GM21515 (cell line): Measurements from ENCODE around the gene HSD17B8.
A peak's percentile ranks its signal among the peaks of the same experiment; 100 is the strongest.

ENCODE experiments used
- ATAC-seq: cut with Tn5 transposase; IDR thresholded peaks from one replicate; pipeline ENCODE4 v1.9.1; 2021; ENCODE audit not compliant: unreplicated experiment

The HSD17B8 gene

GRCh38 chr6:33191383-33192104 lies 12.9 kb upstream of the HSD17B8 start:
- ATAC-seq, result no peak

GRCh38 chr6:33192105-33192646 lies 12.3 kb upstream of the HSD17B8 start, which contains the start of gene COL11A2:
Gene COL11A2, minus strand, starts transcription at chr6:33192467. Its CDS starts 227 bp downstream, at chr6:33192240.
- ATAC-seq, result no peak

- no peak for ATAC-seq
These were observed 11.5 kb upstream of the HSD17B8 start for GRCh38 chr6:33192671-33193602.

- no peak for ATAC-seq
These were observed 10.8 kb upstream of the HSD17B8 start for GRCh38 chr6:33193619-33194018.

- no peak for ATAC-seq
These were observed 9.9 kb upstream of the HSD17B8 start for GRCh38 chr6:33194431-33194979.

- ATAC-seq, result no peak
These were observed 8.9 kb upstream of the HSD17B8 start for GRCh38 chr6:33195304-33196165.

- no peak for ATAC-seq
These were observed 6.9 kb upstream of the HSD17B8 start for GRCh38 chr6:33197431-33198048.

GRCh38 chr6:33198159-33198852 lies 6.1 kb upstream of the HSD17B8 start:
- ATAC-seq, result no peak

GRCh38 chr6:33198853-33199436 lies 5.5 kb upstream of the HSD17B8 start:
- ATAC-seq, result no peak

GRCh38 chr6:33199687-33200218 lies 4.7 kb upstream of the HSD17B8 start:
- peak; percentile 6 for ATAC-seq

GRCh38 chr6:33200219-33201146 lies 4.0 kb upstream of the HSD17B8 start, which contains the start of the genes RXRB and SLC39A7:
Gene RXRB, minus strand, starts transcription at chr6:33200665. Its CDS starts 189 bp downstream, at chr6:33200476.
Gene SLC39A7, plus strand, starts transcription at chr6:33200867. Its CDS starts 379 bp downstream, at chr6:33201246.
- ATAC-seq, result peak; percentile 54

- peak; percentile 1 for ATAC-seq
These were observed 3.3 kb upstream of the HSD17B8 start for GRCh38 chr6:33201147-33201545.

- ATAC-seq, result no peak
These were observed 2.5 kb upstream of the HSD17B8 start for GRCh38 chr6:33201935-33202334.

GRCh38 chr6:33202799-33203198 lies 1.7 kb upstream of the HSD17B8 start:
- ATAC-seq, result no peak

- ATAC-seq, result no peak
These were observed 851 bp upstream of the HSD17B8 start for GRCh38 chr6:33203443-33204164.

GRCh38 chr6:33204165-33204414 lies 365 bp upstream of the HSD17B8 start:
- ATAC-seq, result no peak
